NCI-H1436 (cell line): ENCODE data around the gene PPP3CA.
"Not testable (repeated sequence)": the region's sequence is repeated elsewhere in the genome, so short reads cannot be mapped to it uniquely, and the experiment has no call there.

Experiments
- DNase-seq: peaks from one replicate; lab custom pipeline; 2025; lab: John Stamatoyannopoulos, UW

PPP3CA gene

GRCh38 chr4:101211146-101211553 is 136.2 kb downstream of the PPP3CA start:
- no peak for DNase-seq

DNA sequence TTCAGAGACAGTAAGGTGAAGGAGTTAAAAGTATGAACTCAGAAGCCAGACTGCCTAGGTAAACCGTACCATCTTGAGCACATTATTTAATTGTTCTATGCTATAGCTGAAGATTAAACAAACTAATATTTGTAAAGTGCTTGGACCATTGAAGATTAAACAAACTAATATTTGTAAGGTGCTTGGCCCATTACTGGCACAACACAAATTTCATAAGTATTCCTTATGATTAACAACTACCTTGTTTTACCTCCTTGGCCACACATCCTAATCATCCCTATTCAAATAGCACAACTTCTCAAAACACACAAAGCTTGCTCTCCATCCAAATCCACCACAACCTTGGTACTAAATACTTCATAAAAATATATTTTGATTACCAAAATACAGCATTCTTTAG is 137.0 kb downstream of the PPP3CA start:
- no peak for DNase-seq

GRCh38 chr4:101208171-101208570 is 139.2 kb downstream of the PPP3CA start:
- no peak for DNase-seq

GRCh38 chr4:101205916-101206315 is 141.4 kb downstream of the PPP3CA start:
- no peak for DNase-seq

- DNase-seq = no peak
Observed at GRCh38 chr4:101201421-101201820, 145.9 kb downstream of the PPP3CA start.

- no peak for DNase-seq
Observed at GRCh38 chr4:101200561-101200960, 146.8 kb downstream of the PPP3CA start.

- DNase-seq = no peak
Observed at GRCh38 chr4:101199507-101200285, 147.6 kb downstream of the PPP3CA start.

- peak; percentile 57 for DNase-seq
Observed at GRCh38 chr4:101198682-101199339, 148.5 kb downstream of the PPP3CA start.

DNA sequence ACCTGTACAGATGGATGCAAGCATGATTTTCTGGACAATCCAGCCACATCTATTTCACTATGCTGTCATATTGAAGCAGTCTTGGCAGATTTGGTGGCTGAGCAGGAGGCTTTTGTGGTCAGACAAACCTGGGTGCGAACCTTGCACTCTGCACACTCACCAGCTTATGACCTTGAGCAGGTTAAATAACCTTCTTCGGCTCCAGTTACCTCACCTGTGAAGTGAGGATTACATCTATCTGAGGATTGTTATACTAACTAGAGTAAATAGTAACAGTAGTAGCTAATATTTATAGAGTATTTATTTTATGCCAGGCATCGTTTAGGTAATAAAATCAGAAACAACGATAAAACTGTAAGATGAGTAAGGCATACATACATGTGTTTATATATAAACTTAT is 150.0 kb downstream of the PPP3CA start:
- DNase-seq = no peak

- DNase-seq = no peak
Observed at GRCh38 chr4:101192244-101192643, 155.1 kb downstream of the PPP3CA start.

GRCh38 chr4:101191302-101192098 is 155.8 kb downstream of the PPP3CA start:
- no peak for DNase-seq

- DNase-seq = no peak
Observed at GRCh38 chr4:101190751-101191150, 156.6 kb downstream of the PPP3CA start.

- DNase-seq = no peak
Observed at GRCh38 chr4:101188906-101189305, 158.4 kb downstream of the PPP3CA start.

GRCh38 chr4:101187841-101188240 is 159.5 kb downstream of the PPP3CA start:
- no peak for DNase-seq

DNA sequence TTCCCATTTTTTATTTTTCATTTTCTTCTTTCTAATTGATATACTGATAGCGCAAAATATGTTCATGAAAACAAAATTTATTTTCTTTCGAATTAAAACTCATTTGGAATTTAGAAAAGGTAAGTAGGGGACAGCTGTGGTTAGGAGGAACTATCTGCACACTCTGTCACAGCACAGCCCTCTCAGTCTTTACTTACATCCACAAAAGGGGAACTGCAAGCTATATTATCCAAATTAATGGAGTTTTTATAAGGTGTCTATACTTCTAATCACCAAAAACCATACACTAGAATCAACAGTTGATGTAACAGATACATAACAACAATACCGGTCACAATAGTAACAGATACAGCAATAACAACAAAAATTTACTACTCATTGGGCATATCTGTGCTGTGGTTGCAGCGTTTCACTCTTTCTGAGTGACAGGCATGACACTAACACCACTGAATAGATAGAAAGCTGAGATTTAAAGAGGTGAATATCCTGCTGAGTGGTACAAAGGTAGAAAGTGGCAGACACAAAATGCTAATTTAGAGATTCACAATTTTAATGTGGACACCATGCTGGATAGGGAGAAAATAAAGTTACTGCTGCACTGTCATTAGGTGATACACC is 160.7 kb downstream of the PPP3CA start:
- DNase-seq = no peak

DNA sequence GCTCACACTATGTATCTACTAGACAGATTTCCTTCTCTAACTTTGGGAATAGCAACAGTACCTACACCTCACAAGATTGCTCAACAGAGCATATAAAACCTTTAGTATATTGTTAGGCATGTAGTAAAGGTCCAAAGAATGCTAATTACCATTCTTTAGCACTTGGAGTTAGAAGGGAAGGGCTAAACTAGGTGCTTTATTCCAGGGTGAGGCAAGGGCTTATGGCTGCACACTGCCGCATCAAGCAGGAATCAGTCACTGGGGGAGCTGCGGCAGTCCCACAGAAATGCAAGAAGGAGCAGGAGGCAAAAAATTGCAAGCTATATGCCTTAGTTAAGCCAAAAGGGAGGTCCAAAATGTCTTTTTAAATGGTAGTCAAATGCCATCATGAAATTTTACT is 162.7 kb downstream of the PPP3CA start:
- no peak for DNase-seq

- DNase-seq = no peak
Observed at GRCh38 chr4:101183666-101184373, 163.5 kb downstream of the PPP3CA start.

- no peak for DNase-seq
Observed at GRCh38 chr4:101183221-101183620, 164.1 kb downstream of the PPP3CA start.

- DNase-seq = not testable (repeated sequence)
Observed at GRCh38 chr4:101182688-101183087, 164.6 kb downstream of the PPP3CA start.

DNA sequence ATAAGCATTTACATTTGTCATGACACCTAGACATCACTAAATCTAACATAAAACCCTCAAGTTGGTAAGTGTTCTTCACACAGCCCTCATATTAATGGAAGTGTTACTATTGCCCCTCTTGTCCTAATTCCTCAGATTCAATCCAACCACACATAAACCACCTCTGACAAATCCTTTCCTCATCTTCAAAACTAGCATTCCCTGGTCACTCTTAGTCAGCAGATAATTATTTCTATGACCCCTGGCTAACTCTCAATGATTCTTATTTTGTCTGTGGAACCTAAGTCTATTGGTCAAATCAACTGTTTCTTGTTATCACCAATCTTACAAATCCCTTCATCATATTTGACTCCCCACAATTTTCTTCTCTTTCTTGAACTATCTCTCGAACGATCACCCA is 168.6 kb downstream of the PPP3CA start:
- no peak for DNase-seq

GRCh38 chr4:101177154-101177553 is 170.2 kb downstream of the PPP3CA start:
- DNase-seq = no peak
